Suprapubic skin (tissue), 4 donors: ENCODE measurements around the gene PLA2G6. TPM values are rescaled to one million over a fixed set of nuclear protein-coding genes. Genes with fewer than 3 reads are reported as not detected.

ENCODE experiments used
- DNase-seq, 2 donors: peaks; one replicate each; pipeline ENCODE4 v3.0.0-alpha.2; 2019; ENCODE audit warnings: low spot score in 2 of 2
- H3K27ac ChIP-seq: fragments of 200-600 bp; sonication (generic); one replicate; pipeline ENCODE4 v1.5.1; 2019
- H3K27me3 ChIP-seq: fragments of 200-600 bp; sonication (generic); one replicate; pipeline ENCODE4 v1.5.1; 2019
- H3K36me3 ChIP-seq: fragments of 200-600 bp; sonication (generic); one replicate; pipeline ENCODE4 v1.5.1; 2019
- H3K4me1 ChIP-seq: fragments of 200-600 bp; sonication (generic); one replicate; pipeline ENCODE4 v1.5.1; 2019
- H3K4me3 ChIP-seq: fragments of 200-600 bp; sonication (generic); one replicate; pipeline ENCODE4 v1.5.1; 2019; ENCODE audit warnings: mild to moderate bottlenecking
- H3K9me3 ChIP-seq: fragments of 200-600 bp; sonication (generic); one replicate; pipeline ENCODE4 v1.5.1; 2019
- EP300 ChIP-seq: sonication (generic); formaldehyde crosslinking; IDR thresholded peaks from one replicate; pipeline ENCODE4 v1.6.1; 2017; ENCODE audit warnings: antibody characterized with exemption
- POLR2A ChIP-seq, 2 donors: fragments of 450-650 bp; IDR thresholded peaks; one replicate each; pipeline ENCODE4 v1.6.1; 2017; ENCODE audit warnings: antibody characterized with exemption in 2 of 2, mild to moderate bottlenecking in 2 of 2, moderate library complexity in 2 of 2
- POLR2AphosphoS5 ChIP-seq, 3 donors: sonication (generic); formaldehyde crosslinking; IDR thresholded peaks; one replicate each; pipeline ENCODE4 v1.6.1; 2017; ENCODE audit warnings: antibody characterized with exemption in 3 of 3
- WGBS: methylation state at CpG from one replicate; pipeline ENCODE4 v1.1.5; 2018; 5-methylcytosine and 5-hydroxymethylcytosine counted together
- total RNA-seq, 4 donors: library from RNA; depleted of rRNA; stranded (reverse); fragments of >200 nt; gene quantifications; one replicate each; pipeline ENCODE4 v1.1.0, GENCODE V29; 2016
- TF ChIP-seq, protein P1 (sequence below), 2 donors: fragments of 200-600 bp in 1 of 2; fragments of 450-650 bp in 1 of 2; sonication (generic) in 1 of 2; IDR thresholded peaks; one replicate each; pipeline ENCODE4 v1.5.1; 2016 to 2019; ENCODE audit warnings: antibody characterized with exemption in 2 of 2, mild to moderate bottlenecking in 1 of 2, moderate library complexity in 1 of 2

The PLA2G6 gene
- total RNA-seq, 4 donors from 2014 or later, result 49.7 to 178 (median 92.9) TPM

DNA sequence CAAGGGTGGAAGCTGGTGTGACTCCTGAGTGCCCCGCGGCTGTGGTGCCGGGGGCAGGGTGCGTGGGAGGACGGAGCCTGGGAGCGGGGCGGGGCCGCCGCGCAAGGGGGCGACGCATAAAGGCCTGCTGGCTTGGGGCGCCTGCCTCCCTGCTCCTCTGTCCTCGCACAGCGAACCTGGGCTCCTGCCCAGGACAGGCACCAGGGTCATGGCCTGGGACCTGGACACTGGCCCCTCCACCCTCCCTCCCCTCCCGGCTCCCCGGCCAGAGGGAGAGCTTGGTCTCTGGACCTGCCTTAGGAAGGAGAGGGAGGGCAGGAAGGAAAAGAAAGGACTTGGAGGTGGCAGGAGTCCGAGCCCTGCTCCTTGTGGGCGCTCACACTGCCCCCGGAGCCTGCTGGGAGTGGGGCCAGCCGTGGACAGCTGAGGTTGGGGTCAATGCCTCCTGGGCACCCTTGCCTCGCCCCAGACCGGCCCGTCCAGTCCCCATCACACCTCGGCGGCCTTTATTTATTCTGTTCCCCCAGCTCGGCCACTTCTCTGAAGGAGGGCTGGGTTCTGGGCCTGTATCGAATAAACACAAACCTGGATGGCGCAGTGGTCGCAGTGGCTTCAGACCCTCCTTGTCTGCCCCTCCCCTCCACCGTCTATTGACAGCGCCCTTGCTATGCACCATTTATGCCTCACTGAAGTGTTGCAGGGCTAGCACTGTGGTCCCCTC, 106.4 kb downstream of the PLA2G6 start:
- TF ChIP-seq, protein P1, sequence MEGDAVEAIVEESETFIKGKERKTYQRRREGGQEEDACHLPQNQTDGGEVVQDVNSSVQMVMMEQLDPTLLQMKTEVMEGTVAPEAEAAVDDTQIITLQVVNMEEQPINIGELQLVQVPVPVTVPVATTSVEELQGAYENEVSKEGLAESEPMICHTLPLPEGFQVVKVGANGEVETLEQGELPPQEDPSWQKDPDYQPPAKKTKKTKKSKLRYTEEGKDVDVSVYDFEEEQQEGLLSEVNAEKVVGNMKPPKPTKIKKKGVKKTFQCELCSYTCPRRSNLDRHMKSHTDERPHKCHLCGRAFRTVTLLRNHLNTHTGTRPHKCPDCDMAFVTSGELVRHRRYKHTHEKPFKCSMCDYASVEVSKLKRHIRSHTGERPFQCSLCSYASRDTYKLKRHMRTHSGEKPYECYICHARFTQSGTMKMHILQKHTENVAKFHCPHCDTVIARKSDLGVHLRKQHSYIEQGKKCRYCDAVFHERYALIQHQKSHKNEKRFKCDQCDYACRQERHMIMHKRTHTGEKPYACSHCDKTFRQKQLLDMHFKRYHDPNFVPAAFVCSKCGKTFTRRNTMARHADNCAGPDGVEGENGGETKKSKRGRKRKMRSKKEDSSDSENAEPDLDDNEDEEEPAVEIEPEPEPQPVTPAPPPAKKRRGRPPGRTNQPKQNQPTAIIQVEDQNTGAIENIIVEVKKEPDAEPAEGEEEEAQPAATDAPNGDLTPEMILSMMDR (IDR thresholded peaks at IDR 0.05), result no peak
- Histone ChIP-seq H3K27ac (no peak overlapping the region), H3K27me3 (no peaks in the 10 kb centered on the region), H3K36me3 (peaks cover 53% of the 10 kb centered on the region), H3K4me1 (no peaks in the 10 kb centered on the region), H3K4me3 (no peak overlapping the region), H3K9me3 (no peaks in the 10 kb centered on the region)
- 96% methylated on average over 24 of the region's 32 CpGs for WGBS
- no peak for DNase-seq

DNA sequence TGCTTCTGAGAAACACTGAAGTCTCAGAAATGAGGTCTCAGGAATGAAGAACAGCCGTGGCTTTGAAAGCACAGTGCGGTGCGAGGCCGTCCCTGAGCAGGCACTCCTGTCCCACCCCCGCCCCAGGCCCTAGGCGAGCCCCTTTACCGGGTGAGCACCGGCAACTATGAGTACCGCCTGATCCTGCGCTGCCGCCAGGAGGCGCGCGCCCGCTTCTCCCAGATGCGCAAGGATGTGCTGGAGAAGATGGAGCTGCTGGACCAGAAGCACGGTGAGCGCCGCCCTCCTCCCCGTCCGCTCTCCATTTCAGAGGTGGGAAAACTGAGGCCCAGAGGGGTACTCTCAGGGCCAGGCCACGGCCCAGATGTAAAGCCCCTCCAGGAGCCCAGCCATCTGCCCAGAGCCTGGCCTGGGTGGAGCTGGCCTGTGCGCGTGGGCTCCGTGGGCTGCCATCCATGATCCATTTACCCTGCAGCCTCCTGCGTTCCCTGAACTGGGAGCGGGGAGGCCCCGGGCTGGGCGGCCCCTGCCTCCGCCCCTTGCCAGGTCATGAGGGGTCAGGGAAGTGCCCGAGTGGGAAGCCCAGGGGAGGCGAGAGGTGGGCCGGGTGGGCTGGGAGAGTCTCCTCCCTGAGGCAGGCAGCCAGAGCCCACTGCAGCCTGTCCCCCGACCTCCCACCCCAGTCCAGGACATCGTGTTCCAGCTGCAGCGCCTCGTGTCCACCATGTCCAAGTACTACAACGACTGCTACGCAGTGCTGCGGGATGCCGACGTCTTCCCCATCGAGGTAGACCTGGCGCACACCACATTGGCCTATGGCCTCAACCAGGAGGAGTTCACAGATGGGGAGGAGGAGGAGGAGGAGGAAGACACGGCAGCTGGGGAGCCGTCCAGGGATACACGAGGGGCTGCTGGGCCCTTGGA, 107.2 kb downstream of the PLA2G6 start:
- no peak for TF ChIP-seq POLR2A (IDR thresholded peaks at IDR 0.05)
- TF ChIP-seq, protein P1 (IDR thresholded peaks at IDR 0.05), result peak in 1 of 2 donors; percentile 42
- Histone ChIP-seq H3K36me3 (peaks cover 59% of the 10 kb centered on the region), H3K9me3 (no peaks in the 10 kb centered on the region), H3K4me3 (no peak overlapping the region), H3K4me1 (no peaks in the 10 kb centered on the region), H3K27me3 (no peaks in the 10 kb centered on the region), H3K27ac (no peak overlapping the region)
- 83% methylated on average over 30 of the region's 47 CpGs for WGBS
- no peak for DNase-seq

DNA sequence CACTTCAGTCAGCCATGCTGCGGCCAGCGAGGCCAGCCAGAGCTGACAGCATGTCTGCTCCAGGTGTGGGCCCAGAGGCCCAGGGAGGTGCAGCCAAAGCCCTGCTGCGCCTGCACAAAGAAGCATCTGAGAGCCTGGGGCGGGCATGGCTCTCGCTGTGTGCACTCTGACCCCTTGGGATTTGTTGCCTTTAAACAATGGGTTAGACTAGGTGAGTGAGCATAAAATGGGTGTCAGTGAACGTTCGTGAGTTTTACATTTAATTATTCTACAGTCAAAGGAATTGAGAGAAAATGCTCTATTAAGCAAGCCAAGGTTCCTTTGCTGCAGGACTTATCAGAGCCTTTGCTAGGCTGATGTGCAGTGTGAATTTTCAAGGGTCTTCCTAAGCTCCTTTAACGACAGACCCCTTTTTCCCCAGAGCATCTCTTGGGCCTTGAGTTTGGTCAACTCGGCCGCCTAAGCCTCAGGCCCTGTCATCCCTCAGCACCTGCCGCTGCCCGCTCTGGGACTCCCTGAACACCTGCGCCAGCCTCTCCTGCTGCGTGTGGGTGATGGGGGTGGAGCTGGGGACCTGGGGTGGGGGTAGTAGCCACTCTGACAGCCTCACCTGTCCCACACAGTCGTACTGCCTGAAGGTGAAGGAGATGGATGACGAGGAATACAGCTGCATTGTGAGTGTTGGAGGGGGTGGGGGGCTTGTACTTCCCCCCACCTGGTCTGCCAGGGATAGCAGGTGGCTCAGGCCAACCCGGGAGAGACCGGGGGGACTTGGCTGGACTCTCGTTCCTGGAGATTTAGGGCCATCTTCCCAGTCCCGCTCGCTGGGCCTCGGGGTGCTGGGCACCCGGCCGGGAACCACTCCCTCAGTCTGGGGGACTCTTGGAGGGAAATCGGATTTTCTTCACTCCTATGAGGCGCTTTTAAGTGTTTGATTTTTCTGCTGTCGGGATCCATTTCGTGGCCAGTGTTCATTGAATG, 108.2 kb downstream of the PLA2G6 start:
- Histone ChIP-seq H3K4me3 (no peak overlapping the region), H3K36me3 (peaks cover 68% of the 10 kb centered on the region), H3K27ac (no peak overlapping the region), H3K4me1 (no peaks in the 10 kb centered on the region), H3K9me3 (no peaks in the 10 kb centered on the region), H3K27me3 (no peaks in the 10 kb centered on the region)
- TF ChIP-seq EP300 (no peak), POLR2A (IDR thresholded peaks at IDR 0.05) (no peak), POLR2AphosphoS5 (IDR thresholded peaks at IDR 0.05) (no peak)
- TF ChIP-seq, protein P1 (IDR thresholded peaks at IDR 0.05), result no peak
- WGBS, result 87% methylated on average over 28 of the region's 28 CpGs
- no peak for DNase-seq

DNA sequence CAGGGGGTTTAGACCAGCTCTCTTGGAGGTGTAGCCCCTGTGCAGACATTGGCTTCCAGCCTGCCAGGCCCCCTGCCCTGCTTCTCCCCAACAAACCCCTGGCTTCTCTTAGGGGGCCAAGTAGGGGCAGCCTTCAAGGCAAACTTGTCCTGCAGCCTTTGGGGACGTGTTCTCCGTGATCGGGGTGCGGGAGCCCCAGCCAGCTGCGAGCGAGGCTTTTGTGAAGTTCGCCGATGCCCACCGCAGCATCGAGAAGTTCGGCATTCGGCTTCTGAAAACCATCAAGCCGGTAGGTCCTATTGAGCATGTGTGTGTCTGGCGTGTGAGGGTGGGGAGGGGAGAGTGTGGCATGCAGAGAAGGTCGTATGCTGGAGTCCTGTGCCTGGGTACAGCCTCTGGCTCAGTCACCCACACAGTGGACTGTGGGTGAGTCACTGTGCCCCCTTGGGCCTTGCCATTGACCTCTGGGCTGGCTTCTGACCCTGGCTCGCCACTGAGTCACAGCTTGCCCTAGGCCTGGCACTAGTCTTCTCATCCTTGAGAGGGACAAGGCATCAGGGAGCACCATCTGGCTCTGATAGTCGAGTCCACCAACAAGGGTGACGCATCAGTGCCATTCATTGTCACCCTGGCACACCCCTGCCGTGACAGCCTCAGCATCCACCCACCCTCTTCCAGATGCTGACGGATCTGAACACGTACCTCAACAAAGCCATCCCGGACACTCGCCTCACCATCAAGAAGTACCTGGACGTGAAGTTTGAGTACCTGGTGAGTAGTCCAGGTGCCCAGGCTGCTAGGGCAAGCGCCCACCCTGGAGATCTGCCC, 109.1 kb downstream of the PLA2G6 start:
- no peak overlapping the region for H3K27ac ChIP-seq
- DNase-seq, result peak in 1 of 2 donors; percentile 71
- 95% methylated on average over 19 of the region's 25 CpGs for WGBS
- no peaks in the 10 kb centered on the region for H3K9me3 ChIP-seq
- peaks cover 3% of the 10 kb centered on the region for H3K4me1 ChIP-seq
- TF ChIP-seq POLR2A (IDR thresholded peaks at IDR 0.05), result no peak
- TF ChIP-seq EP300, result no peak
- TF ChIP-seq, protein P1 (IDR thresholded peaks at IDR 0.05), result no peak
- no peak for TF ChIP-seq POLR2AphosphoS5 (IDR thresholded peaks at IDR 0.05)
- no peak overlapping the region for H3K4me3 ChIP-seq
- H3K36me3 ChIP-seq, result peaks cover 77% of the 10 kb centered on the region
- H3K27me3 ChIP-seq, result no peaks in the 10 kb centered on the region
